ENCODE results near the gene GALNT12. TPM values are rescaled to one million over a fixed set of nuclear protein-coding genes. Genes with fewer than 3 reads are reported as not detected.

Gene GALNT12
- total RNA-seq, 1 donor from 2014 or later, result 10.3 TPM

- Mint-ChIP-seq H3K36me3 (peaks cover 2% of the 10 kb centered on the region), H3K9me3 (peaks cover 22% of the 10 kb centered on the region), H3K4me1 (peaks cover 12% of the 10 kb centered on the region), H3K27ac (no peak overlapping the region), H3K27me3 (ENCODE audit: low read depth) (peaks cover 1% of the 10 kb centered on the region), H3K4me3 (no peak overlapping the region)
- DNase-seq (ENCODE audit: low spot score in 2 of 2, unreplicated experiment in 2 of 2), result no peak
- TF ChIP-seq, protein P1, sequence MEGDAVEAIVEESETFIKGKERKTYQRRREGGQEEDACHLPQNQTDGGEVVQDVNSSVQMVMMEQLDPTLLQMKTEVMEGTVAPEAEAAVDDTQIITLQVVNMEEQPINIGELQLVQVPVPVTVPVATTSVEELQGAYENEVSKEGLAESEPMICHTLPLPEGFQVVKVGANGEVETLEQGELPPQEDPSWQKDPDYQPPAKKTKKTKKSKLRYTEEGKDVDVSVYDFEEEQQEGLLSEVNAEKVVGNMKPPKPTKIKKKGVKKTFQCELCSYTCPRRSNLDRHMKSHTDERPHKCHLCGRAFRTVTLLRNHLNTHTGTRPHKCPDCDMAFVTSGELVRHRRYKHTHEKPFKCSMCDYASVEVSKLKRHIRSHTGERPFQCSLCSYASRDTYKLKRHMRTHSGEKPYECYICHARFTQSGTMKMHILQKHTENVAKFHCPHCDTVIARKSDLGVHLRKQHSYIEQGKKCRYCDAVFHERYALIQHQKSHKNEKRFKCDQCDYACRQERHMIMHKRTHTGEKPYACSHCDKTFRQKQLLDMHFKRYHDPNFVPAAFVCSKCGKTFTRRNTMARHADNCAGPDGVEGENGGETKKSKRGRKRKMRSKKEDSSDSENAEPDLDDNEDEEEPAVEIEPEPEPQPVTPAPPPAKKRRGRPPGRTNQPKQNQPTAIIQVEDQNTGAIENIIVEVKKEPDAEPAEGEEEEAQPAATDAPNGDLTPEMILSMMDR (IDR thresholded peaks at IDR 0.05; ENCODE audit: unreplicated experiment), result no peak
Measured at GRCh38 chr9:98897745-98898144, 90.3 kb downstream of the GALNT12 start.

- no peak overlapping the region for H3K4me3 Mint-ChIP-seq
- peaks cover 12% of the 10 kb centered on the region for H3K4me1 Mint-ChIP-seq
- no peak overlapping the region for H3K27ac Mint-ChIP-seq
- DNase-seq (ENCODE audit: low spot score in 2 of 2, unreplicated experiment in 2 of 2), result no peak
- TF ChIP-seq, protein P1 (IDR thresholded peaks at IDR 0.05; ENCODE audit: unreplicated experiment), result no peak
- H3K27me3 Mint-ChIP-seq (ENCODE audit: low read depth), result peaks cover 3% of the 10 kb centered on the region
- peaks cover 2% of the 10 kb centered on the region for H3K36me3 Mint-ChIP-seq
- peaks cover 22% of the 10 kb centered on the region for H3K9me3 Mint-ChIP-seq
Measured at GRCh38 chr9:98899408-98900056, 92.1 kb downstream of the GALNT12 start.

Other genes starting within 250 kb of the GALNT12 start
- 0.25 to 0.74 TPM (median 0.55 TPM) in 3 replicates for gene GABBR2, start 98.7 kb upstream of the GALNT12 start, total RNA-seq
- gene ANKS6, start 11.1 kb upstream of the GALNT12 start, total RNA-seq, result 40.5 to 48.6 TPM (median 42.0 TPM) in 3 replicates
- gene COL15A1, start 136.2 kb downstream of the GALNT12 start, total RNA-seq, result 42.4 to 51.0 TPM (median 50.1 TPM) in 3 replicates

Data from mesothelial cell of epicardium (in vitro differentiated cells).